Sciatic nerve (tissue), 2 donors: ENCODE measurements around the gene HCAR1. TPM values are rescaled to one million over a fixed set of nuclear protein-coding genes. Genes with fewer than 3 reads are reported as not detected.
"Not testable (repeated sequence)": the region's sequence is repeated elsewhere in the genome, so short reads cannot be mapped to it uniquely, and the experiment has no call there.

Experiments
- ATAC-seq: fragments of 200-7000 bp; cut with Tn5 transposase; one replicate; pipeline ENCODE4 v1.9.1; 2020; ENCODE audit warnings: mild to moderate bottlenecking, moderate library complexity
- DNase-seq: peaks from one replicate; pipeline ENCODE4 v3.0.0-alpha.2; 2020; ENCODE audit warnings: low spot score
- intact Hi-C: fragments of 100-400 bp; cut with DNase I; formaldehyde crosslinking; loops from one replicate; pipeline ENCODE4 v1.14.2; 2022
- total RNA-seq: library from RNA; stranded (reverse); fragmentation: NEBNext Ultra II Directional; extraction: Animal tissue kit (Norgen Biotek cat#: 25700); gene quantifications from one replicate; pipeline ENCODE4 v1.2.1, GENCODE V29; 2021
- donor health status: DM: no; HTN: no; CAD: no.
- donor health status: DM: no; HTN: no; CAD: no.

HCAR1 gene
- total RNA-seq, 1 donor from 2014 or later = 1.4 TPM

DNA sequence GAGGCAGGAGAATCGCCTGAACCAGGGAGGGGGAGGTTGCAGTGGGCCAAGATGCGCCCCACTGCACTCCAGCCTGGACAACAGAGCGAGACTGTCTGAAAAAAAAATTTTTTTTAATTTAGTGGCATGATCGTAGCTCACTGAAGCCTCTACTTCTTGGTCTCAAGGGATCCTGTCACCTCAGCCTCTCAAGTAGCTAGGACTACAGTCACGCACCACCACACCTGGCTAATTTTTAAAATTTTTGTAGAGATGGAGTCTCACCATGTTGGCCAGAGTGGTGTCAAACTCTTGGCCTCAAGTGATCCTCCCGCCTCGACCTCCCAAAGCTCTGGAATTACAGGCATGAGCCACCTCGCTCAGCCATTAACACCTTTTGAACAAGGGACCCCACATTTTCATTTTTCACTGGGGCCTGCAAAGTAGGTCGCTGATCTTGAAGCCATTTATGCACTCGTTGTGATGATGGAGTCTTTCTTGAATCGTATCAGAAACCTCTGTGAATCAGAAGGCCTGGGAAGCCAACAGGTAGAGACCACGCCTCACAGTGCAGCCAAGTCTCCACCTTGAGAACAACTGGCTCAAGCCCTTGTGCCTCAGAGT lies 5.9 kb downstream of the HCAR1 start:
- intact Hi-C loops = no loop called here
- DNase-seq = no peak
- ATAC-seq = no peak

DNA sequence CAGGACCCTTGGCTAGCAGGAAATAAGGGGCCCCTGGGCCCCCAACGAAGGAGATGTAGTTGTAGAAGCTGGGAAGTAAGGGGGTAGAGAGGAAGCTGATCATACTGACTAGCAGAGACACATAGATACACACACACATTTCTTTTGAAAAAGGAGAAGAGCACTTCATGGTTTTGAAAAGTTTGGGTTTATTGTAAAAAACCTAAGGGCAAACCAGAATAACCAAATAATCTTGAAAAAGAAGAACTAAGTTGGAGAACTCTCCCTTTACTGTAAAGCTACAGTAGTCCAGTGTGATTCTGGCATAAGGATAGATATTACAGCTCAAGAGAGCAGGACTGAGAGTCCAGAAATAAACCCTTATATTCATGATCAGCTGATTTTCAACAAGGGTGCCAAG lies 8.3 kb downstream of the HCAR1 start:
- intact Hi-C loops = no loop called here
- DNase-seq (no peak), ATAC-seq (no peak)

DNA sequence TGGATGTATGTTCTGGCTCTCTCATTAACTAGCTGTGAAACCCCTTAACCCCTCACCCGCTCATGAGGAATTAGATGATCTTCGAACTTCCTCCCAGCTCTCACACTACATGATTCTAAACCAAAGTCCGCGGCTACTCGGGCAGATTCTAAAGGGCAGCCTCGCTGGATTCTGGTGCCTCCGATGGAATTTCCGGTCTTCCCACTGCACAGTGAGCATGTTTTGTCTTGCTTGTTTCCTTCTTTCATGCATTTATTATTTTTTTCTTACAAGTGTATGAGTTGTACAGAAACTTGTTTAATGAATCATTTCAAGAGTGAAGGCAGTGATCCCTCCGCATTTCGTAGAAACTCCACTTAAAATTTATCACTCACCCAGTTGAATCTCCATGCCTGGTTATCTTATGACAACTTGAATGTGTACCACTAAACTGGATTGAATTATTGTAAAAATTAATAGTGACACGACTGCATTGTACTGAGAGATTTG lies 9.5 kb downstream of the HCAR1 start:
- intact Hi-C loops = no loop called here
- ATAC-seq (no peak), DNase-seq (no peak)

DNA sequence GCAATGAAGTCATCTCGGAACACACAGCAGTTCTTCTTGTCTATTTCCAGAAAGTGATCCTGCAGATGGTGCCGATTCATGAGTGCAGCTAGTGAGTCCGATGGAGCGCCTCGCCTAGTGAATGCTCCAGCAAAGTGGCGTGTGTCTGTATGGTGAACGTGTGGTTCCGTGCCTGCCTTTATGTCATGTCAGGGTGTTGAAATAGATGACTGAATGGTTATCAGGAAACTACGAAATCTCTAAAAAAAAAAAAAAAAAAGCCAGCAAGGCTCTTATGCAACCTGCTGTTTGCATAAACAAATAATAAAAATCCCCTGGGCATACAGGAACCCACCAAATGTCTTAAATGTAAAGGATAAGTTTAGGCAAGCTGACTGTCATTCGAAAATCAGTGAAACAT lies 14.0 kb downstream of the HCAR1 start, which contains the start of gene HCAR3:
Gene HCAR3 (minus strand): TSS at position 154 of the 400 bp plus-strand sequence. CDS start 74 bp downstream, at position 80.
- DNase-seq, ATAC-seq, intact Hi-C loops: not testable (repeated sequence)

DNA sequence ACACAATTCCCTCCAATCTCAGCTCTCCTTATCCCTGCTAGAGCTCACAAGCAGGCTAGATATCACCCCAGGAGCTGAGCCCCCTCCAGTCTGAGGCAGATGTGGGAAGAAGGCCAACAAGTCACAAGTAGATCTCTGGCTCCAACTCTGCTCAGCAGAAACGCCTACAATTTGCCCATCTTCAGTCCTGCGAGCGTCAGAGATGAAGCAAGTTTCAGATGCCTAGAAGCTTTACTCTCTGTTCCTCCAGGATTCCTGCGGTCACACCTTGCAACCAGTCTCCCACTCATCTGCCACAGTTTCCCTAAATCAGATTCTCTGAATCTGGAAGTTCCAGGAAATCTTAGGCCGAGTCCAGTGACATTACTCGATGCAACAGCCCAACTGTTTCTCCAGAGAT lies 15.4 kb downstream of the HCAR1 start:
- DNase-seq, intact Hi-C loops: not testable (repeated sequence)
- ATAC-seq = peak; percentile 72

DNA sequence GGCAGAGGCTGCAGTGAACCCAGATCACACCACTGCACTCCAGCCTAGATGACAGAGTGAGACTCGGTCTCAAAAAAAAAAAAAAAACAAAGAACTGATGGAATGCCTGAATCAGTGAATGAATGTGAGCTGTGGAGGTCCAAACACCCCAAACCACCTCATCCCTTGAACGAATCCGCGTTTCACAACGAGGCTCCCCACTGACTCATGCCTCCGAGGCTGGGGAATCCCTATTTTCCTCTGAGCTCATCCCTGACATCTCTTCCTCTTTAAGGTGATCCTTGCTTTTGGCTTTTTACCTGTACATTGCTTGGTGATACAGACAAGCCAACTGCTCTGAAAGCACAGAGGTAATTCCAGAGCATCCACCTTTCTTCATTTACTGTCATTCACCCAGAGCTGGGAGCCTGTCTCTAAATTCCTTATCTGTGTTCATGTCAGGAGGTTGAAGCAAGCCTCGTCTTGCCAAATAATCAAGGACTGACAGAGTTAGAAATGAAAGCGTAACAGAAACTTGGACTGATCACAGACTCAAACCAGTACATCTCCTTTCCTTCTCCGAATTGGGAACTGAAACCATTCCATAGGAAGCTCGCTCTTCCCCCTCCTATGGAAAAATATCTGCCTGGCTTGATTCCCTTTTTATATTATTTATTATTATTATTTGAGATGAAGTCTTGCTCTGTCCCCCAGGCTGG lies 17.0 kb downstream of the HCAR1 start:
- intact Hi-C loops, DNase-seq: not testable (repeated sequence)
- peak; percentile 54 for ATAC-seq

DNA sequence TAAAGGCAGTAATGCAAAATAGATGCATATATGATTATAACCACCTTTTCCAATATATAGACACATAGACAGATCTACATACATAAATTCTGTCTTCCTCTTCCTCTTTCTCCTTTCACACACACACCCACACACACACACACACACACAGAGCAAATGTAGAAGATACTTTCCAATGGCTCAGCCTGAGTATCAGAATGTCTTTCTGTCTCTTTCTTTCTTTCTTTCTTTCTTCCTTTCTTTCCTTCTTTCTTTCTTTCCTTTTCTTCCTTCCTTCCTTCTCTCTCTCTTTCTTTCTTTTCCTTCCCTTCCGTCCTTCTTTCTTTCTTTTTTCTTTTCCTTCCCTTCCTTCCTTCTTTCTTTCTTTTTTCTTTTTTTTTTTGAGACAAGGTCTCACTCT lies 19.4 kb downstream of the HCAR1 start:
- DNase-seq, intact Hi-C loops, ATAC-seq: not testable (repeated sequence)

DNA sequence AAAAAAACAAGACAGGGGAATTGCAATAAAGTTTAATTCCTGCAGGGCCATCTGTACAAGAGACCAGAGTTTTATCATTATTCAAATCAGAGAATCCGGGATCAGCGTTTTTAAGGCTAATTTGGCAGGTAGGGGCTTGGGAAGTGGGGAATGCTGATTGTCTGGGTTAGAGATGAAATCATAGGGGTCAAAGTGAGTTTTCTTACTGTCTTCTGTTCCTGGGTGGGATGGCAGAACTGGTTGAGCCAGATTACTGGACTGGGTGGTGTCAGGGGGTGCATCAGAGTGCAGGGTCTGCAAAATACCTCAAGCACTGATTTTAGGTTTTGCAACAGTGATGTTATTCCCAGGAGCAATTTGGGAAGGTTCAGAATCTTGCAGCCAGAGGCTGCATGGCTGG lies 20.3 kb downstream of the HCAR1 start:
- intact Hi-C loops, ATAC-seq, DNase-seq: not testable (repeated sequence)

DNA sequence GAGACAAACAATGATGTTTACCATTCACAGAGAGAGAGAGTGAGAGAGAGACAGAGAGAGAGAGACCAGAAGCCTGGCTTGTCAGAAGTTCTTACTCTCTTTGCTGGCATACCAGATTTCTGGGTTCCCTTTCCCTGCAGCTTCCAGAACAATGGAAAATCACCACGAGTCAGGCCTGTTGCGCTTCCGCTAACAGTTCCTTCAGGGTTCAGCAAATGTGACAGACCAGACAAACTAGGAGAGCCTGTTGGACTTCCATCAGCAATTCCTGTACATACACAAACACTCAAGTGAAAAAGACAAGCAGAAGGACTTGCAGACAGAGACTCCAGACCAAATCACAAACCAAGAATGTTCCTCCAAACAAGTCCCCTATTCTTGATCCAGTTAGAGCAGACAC lies 21.4 kb downstream of the HCAR1 start:
- ATAC-seq = not testable (repeated sequence)

DNA sequence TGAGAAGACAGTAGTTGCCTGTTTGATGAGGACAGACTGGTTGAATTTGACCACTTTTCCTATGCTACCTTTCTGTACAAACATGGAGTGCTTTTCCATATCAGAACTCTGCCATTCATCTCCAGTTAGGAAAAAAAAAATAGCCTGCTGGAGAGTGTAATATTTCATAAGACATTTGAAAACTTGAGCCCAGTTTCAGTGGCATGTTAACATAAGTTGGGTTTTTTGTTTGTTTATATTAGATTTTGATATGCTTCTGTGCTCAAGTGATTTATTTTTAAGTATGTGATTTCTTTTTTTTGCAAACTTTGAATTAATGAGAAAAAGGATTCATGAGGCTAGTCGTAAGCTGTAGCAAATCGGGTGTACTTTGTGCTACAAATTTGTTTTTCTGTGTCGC lies 26.8 kb downstream of the HCAR1 start:
- ATAC-seq, intact Hi-C loops, DNase-seq: not testable (repeated sequence)

More for the DNA sequence above, 21.4 kb downstream of the HCAR1 start:
- DNase-seq, intact Hi-C loops: not testable (repeated sequence)

DNA sequence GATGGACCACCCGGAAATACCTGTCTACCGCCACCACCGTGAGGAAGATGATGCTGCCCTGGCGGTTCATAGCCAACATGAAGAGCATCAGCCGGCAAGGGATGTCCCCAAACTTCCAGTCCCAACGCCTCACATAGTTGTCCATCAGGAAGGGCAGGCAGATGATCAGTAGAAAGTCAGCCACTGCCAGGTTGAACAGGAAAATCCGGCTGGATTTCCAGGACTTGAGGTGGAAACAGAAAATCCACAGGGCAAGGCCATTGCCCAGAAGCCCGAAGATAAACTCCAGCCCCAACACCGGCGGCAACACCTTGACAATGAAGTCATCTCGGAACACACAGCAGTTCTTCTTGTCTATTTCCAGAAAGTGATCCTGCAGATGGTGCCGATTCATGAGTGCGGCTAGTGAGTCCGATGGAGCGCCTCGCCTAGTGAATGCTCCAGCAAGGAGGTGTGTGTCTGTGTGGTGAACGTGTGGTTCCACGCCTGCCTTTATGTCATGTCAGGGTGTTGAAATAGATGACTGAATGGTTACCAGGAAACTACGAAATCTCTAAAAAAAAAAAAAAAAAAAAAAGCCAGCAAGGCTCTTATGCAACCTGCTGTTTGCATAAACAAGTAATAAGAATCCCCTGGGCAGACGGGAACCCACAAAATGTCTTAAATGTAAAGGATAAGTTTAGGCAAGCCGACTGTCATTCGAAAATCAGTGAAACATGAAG lies 27.6 kb downstream of the HCAR1 start, which contains the start of gene HCAR2:
Gene HCAR2 (minus strand): TSS at position 468 of the 722 bp plus-strand sequence. CDS start 74 bp downstream, at position 394.
- DNase-seq, intact Hi-C loops, ATAC-seq: not testable (repeated sequence)

DNA sequence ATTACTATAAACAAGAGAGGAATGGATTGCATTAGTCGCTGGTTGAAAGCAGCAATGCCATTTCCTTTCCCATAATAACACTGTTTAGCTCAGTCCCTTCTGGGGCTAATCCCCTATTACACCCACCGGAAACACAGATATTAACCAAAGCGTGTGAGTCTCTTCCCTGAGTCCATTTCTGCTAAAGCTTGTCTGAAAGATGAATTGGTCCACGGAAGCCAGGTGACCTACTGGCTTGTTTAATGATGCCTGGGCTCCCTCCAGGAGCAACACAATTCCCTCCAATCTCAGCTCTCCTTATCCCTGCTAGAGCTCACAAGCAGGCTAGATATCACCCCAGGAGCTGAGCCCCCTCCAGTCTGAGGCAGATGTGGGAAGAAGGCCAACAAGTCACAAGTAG lies 29.2 kb downstream of the HCAR1 start:
- DNase-seq, intact Hi-C loops: not testable (repeated sequence)
- ATAC-seq = peak; percentile 63

DNA sequence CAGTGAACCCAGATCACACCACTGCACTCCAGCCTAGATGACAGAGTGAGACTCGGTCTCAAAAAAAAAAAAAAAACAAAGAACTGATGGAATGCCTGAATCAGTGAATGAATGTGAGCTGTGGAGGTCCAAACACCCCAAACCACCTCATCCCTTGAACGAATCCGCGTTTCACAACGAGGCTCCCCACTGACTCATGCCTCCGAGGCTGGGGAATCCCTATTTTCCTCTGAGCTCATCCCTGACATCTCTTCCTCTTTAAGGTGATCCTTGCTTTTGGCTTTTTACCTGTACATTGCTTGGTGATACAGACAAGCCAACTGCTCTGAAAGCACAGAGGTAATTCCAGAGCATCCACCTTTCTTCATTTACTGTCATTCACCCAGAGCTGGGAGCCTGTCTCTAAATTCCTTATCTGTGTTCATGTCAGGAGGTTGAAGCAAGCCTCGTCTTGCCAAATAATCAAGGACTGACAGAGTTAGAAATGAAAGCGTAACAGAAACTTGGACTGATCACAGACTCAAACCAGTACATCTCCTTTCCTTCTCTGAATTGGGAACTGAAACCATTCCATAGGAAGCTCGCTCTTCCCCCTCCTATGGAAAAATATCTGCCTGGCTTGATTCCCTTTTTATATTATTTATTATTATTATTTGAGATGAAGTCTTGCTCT lies 30.5 kb downstream of the HCAR1 start:
- DNase-seq, intact Hi-C loops: not testable (repeated sequence)
- ATAC-seq = peak; percentile 40

DNA sequence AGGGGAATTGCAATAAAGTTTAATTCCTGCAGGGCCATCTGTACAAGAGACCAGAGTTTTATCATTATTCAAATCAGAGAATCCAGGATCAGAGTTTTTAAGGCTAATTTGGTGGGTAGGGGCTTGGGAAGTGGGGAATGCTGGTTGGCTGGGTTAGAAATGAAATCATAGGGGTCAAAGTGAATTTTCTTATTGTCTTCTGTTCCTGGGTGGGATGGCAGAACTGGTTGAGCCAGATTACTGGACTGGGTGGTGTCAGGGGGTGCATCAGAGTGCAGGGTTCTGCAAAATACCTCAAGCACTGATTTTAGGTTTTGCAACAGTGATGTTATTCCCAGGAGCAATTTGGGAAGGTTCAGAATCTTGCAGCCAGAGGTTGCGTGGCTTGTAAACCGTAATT lies 33.7 kb downstream of the HCAR1 start:
- DNase-seq, intact Hi-C loops, ATAC-seq: not testable (repeated sequence)

DNA sequence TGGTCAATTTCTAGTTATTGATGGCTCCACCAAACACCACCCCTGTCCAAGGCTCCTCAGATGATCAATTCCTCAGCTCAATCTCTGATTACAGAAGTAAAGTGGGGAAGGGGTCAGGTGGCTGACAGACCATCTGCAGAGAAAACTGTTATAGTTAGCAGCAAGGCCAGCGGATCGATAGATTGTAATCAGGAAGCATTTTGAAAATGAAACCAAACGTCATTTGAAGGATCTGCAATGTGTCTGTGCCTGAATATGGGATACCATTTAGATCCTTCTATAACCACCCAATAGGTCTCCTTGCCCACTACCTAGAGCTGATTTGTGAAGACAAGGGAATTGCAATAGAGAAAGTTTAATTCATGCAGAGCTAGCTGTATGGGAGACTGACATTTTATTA lies 39.1 kb downstream of the HCAR1 start:
- intact Hi-C loops = no loop called here
- no peak for ATAC-seq
- DNase-seq = no peak

DNA sequence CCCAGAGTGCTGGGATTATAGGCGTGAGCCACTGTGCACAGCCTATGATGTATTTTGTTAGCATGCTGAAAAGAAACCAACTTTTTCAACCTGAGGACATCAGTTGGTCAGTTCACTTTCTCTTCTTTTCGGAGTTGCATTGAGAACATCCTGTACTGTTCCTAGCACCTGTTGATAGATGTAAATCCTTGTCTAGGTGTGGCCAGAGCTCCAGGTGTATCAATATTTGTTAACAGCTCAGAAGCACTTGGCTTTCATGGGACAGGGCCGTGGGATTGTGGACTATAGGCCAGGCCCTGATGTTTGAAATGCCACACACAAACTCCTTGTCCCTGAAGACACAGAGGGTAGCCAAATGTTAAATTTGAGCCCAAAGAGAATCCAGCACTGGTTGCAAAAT lies 42.4 kb downstream of the HCAR1 start:
- ATAC-seq = no peak
- intact Hi-C loops = no loop called here
- DNase-seq = no peak

DNA sequence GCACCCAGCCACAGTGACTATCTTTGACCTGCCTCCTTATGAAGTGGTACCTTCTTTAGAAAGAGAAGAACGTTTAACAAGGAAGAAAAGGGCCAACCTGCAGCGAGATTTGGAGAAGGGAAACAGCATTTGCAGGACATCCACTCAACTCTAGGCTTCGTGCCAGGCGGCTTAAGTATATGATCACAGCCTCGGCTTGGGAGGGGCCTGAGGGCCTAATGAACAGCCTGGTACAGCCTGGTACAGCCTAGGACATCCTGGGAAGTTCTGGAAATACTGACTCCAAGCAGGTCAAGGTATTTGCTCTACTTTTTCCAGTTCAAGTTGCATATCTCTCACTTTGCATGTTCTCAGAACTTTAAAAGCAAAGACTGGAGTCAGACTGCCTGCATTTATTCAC lies 43.6 kb downstream of the HCAR1 start:
- DNase-seq (no peak), ATAC-seq (no peak)
- intact Hi-C loops = no loop called here

DNA sequence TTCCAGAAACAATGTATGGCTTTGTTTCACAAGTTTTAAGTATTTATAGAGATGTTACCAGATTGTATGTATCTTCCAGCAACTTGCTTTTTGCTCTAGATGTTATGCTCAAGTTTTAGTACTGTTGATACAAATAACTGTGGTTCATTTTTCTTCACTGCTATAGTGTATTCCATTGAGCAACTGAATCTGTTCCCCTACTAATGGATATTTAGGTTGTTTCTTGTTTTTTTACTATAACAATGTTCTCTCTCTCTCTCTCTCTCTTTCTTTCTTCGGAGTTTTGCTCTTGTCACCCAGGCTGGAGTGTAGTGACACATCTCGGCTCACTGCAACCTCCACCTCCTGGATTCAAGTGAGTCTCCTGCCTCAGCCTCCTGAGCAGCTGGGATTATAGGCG lies 44.1 kb downstream of the HCAR1 start:
- ATAC-seq = no peak
- intact Hi-C loops = no loop called here
- no peak for DNase-seq

DNA sequence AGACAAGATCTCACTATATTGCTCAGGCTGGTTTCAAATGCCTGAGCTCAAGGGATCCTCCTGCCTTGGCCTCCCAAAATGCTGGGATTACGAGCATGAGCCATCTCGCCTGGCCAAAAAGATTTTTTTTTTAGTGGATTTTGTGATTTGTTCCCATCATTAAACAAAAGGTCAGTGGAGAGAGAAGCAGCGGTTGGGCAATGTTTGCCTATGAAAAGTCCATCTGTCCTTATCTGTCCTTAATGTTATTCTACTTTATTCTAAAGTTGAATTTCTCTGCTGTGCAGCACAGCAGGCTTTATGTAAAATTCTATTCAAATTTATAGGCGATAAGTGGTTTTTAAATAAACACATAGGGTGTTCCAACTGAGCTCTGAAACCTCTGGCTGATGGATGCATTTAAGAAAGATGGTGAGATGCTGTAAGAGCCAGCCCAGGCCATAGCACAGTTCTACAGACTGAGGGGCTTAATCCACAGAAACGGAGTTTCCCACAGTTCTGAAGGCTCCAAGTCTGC lies 46.3 kb downstream of the HCAR1 start:
- DNase-seq (no peak), ATAC-seq (no peak)
- intact Hi-C loops = no loop called here
